Measurements from ENCODE around the gene HIKESHI.

DNA sequence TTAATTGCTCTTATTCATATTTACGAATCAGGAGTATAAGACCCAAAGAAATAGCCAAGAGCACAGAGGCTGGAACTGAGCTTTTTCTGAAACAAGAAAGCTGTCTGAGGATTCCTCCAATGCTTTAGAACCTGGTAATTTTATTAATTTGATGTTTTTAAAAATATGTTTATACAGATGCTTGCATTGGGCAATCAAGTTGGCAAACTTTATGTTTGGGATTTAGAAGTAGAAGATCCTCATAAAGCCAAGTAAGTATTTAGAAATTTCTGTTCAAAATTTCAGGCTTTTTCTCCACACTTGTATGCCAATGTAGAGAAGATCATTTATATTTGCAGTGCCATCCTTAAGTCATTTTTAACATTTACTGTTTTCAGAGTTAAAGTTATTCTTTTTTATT is 24.3 kb upstream of the HIKESHI start:
- TF ChIP-seq, protein P1, sequence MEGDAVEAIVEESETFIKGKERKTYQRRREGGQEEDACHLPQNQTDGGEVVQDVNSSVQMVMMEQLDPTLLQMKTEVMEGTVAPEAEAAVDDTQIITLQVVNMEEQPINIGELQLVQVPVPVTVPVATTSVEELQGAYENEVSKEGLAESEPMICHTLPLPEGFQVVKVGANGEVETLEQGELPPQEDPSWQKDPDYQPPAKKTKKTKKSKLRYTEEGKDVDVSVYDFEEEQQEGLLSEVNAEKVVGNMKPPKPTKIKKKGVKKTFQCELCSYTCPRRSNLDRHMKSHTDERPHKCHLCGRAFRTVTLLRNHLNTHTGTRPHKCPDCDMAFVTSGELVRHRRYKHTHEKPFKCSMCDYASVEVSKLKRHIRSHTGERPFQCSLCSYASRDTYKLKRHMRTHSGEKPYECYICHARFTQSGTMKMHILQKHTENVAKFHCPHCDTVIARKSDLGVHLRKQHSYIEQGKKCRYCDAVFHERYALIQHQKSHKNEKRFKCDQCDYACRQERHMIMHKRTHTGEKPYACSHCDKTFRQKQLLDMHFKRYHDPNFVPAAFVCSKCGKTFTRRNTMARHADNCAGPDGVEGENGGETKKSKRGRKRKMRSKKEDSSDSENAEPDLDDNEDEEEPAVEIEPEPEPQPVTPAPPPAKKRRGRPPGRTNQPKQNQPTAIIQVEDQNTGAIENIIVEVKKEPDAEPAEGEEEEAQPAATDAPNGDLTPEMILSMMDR (IDR thresholded peaks at IDR 0.05): no peak
- no peak for TF ChIP-seq POLR2A (IDR thresholded peaks at IDR 0.05)

Measured in prostate gland (tissue), 2 donors.